HG03025 (cell line): ENCODE results near the gene SCUBE1.

ENCODE experiments used
- ATAC-seq: cut with Tn5 transposase; IDR thresholded peaks from one replicate; pipeline ENCODE4 v1.9.1; 2021; ENCODE audit warnings: mild to moderate bottlenecking, moderate library complexity; ENCODE audit not compliant: unreplicated experiment, low FRiP score

SCUBE1 gene

DNA sequence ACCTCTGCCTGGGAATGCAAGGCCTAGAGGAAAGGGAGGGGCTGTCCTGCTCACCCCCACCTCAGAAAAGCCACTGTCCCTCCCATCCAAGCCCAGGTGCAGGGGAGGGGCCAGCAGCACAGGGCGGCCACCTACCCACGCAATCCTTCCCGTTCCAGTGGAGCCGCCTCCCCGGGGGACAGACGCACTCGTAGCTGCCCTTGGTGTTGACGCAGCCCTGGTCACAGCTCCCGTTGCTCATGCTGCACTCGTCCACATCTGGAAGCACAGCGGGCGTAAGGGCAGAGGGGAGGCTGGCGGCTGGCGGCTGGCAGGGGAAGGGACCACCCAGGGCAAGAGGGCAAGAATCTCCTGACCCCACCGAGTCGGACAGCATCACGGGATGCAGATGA is 115.9 kb downstream of the SCUBE1 start:
- ATAC-seq, result no peak

DNA sequence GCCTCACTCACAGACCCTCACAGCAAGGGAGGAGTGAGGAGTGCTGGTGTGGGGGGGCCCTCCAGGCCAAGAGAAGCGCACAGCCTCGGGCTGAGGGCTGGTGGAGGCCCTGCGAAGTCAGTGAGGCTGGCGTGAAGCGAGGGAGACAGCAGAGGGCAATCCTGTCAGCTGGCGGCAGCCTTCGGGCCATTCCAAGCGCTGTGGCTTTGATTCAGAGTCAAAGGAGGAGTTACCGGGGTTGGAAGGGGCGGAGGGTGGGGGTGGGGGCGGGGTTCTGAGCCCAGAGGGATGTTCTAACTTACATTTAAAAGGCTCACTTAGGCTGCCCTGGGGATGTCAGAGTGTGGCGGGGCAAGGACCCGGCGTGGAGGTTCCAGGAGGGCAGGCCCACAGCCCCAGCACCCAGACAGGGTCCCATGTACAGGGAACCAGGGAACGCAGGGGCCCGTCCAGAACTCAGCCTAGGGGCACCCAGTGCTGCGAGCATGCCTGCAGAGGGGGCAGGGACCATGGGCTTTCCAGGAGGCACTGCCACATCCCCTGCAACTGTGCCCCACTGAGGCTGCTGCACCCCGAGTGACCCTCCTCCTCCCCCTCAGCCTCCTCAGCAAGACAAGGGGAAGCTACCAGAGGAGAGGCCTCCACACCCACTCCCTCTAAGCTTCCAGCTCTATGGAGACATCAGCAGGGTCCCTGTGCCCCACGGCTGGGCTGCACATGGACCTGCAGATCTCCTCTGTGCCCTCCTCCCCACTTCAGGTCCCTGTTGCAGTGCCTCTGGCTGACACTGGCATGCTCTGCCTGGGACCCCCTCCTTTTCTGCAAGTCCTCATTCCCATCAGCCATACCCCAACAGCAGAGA is 116.6 kb downstream of the SCUBE1 start:
- ATAC-seq, result no peak

DNA sequence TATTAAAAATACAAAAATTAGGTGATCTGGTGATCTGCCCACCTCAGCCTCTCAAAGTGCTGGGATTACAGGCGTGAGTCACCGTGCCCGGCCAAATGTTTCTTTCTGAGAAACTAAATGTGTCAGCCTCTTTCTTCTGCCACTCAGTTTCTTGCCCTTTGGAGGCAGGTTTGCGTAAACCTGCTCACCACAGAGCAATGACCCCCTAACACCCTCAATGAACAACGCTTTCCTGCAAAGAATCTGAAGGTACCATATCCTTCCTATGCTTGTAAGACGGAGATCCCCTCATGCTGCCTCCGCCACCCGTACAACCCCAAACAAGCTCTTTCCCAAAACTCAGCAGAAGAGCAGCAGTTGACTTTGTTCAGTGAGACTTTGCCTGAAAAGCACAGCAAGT is 117.6 kb downstream of the SCUBE1 start:
- ATAC-seq, result no peak

DNA sequence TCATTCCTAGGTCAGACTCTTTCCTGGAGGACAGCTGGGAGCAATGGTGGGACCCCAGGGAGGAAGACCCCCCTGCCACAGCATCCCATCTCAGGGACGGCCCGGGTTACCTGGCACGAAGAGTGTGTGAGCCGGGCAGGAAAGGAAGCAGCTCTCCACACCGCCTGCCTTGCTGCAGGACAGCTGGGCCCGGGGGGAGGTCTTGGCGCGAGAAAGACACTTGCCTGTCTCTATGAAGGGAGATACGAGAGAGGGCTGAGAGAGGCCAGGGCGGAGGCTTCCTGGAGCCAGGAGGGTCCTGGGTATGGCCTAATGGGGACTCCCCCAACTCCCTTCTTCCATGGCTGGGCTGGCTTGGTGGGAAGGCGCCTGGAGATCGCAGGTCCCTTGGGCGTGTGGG is 120.2 kb downstream of the SCUBE1 start:
- no peak for ATAC-seq

DNA sequence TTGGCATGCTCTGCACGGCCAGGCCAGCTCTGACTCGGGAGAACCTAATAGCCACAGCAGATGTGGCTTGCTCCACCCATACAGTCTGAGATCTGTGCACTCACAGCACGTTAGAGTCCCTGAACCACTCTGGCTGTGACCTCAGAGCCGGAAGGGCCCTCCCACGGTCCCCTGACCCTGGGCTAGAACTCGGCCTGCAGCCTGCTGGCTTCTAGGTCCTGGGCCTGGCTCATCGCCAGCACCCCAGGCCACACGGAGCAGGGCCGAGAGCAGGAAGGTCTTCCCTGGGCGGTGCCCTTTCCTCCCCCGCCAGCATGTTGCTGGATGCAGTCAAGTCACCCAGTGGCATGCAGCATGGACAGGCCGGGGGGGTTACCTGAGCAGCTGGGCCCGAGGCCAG is 120.9 kb downstream of the SCUBE1 start:
- no peak for ATAC-seq

DNA sequence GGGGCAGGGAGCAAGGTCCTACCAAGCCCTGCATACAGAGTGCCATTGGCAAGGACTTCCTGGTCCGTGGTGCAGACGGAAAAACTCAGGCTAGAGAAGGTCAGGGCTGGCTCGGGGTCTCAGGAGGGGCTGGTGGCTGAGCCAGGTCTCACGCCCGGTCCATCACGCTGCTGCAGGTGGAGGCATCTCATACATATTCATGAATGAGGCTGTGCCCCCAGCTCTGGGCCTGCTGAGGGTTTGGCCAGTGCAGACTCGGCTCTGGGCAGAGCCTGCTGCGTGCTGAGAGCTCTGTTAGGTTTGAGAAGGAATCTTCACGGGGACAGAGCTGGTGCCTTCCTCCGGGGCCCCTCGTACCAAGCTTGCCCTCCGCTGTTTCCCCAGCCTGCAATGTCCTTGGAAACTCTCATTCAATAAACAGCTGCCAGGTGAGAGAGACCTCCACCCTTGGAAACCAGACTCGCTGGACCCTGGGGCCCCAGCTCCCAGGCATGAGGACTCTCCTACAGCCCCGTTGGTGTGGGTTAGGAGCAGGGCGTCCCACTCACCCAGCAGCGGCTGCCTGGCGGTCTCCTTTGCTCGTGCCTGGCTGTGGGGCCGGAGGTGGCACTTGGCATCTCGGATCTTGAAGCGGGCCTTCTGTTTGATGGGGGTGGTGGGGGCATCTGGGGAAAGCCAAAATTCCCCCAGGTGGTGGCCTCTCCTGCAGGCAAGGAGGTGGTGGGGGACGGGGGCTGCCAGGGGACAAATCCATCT is 122.4 kb downstream of the SCUBE1 start:
- no peak for ATAC-seq

DNA sequence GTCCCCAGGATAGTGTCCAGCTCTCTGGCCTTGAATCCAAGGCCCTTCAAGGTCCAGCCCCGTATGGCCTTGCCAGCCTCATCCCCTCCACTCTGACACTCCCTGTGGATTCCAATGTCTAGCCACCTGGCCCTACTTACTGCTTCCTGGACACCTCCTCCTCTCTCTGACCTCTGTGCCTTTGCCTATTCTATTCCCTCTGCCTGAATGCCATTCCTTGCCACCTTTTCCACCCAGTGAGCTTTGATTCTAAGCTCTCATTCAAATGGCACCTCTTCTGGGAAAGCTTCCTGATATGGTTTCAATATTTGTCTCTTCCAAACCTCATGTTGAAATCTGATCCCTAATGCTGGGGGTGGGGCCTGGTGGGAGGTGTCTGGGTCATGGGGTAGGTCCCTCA is 124.4 kb downstream of the SCUBE1 start:
- no peak for ATAC-seq

DNA sequence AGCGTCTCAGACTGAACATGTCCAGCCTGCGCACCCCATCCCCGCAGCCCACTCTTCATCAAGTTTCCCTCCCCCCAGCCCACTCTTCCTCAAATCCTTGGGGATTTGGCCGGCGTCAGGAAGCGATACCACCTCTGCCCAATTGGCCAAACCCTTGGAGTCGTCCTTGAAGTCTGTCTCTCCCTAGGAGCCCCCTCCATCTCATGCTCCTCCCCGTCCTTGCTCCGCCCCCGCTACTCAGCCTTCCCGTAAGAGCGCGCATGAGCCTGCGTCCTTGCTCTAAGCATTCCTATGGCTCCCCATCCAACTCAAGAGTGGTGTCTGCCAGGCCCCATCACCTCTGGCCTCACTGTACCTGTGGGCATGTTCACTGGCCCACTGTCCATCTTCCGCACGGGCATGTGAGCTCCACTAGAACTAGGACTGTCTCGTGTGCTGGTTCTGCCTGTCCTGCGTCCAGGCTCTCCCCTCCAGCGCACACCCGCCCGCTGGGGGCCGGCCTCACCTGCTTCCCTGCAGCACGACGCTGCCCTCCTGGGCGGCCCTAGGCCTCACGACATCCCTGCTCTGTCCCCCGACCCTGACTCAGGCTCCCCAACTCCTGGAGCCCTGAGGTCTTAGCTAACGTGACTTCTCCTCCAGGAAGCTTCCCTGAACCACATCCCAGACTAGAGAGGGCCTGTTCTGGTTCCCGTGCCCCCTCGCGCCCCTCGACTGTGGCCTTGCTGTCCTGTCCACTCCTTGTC is 125.7 kb downstream of the SCUBE1 start:
- no peak for ATAC-seq

DNA sequence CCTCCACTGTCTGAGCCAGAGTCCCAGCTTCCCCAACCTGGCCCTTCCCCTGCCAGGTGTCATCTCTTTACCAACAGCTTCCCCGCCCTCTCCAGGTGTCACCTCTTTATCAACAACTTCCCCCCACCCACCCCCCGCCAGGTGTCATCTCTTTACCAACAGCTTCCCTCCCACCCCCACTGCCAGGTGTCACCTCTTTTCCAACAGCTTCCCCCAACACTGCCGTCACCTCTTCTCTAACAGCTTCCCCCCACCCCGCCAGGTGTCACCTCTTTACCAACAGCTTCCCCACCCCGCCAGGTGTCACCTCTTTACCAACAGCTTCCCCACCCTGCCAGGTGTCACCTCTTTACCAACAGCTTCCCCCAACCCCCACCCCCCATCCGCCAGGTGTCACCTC is 126.4 kb downstream of the SCUBE1 start:
- no peak for ATAC-seq

DNA sequence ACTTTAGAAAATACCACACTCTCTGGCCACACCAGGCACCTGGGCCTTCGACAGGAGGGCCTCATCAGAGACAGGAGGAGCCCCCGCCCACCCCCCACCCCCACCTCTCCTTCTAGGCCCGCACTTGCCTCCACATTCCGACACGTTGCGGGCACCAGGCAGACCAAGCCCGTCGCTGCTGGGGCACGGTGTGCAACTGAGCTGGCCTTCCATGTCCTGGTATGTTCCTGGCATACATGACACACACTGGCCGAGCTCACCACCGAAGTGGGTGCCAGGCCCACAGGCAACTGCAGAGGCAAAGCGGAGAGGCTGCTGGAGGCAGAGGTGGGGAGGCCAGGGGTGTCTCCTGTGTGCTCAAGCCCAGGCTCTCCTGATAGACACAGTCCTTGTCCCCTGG is 129.2 kb downstream of the SCUBE1 start:
- ATAC-seq, result no peak

DNA sequence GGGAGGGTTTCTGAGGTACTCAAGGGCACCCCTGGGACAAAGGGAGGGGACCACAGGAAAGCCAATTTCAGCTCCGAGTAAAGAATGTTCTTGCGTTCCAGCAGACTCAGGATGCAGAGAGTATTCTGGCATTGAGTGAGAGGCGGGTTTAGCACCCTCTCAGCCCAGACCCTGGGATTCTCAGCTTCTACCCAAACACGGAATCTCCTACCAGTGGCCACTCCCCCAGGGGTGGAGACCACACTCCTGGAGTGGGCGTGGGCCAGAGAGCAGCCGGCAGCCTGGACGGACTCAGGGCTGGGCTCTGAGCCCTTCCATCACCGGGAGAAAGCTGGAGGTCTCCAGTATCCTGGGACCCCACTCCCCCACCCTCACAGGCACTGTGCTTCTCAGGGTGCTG is 130.1 kb downstream of the SCUBE1 start:
- no peak for ATAC-seq

DNA sequence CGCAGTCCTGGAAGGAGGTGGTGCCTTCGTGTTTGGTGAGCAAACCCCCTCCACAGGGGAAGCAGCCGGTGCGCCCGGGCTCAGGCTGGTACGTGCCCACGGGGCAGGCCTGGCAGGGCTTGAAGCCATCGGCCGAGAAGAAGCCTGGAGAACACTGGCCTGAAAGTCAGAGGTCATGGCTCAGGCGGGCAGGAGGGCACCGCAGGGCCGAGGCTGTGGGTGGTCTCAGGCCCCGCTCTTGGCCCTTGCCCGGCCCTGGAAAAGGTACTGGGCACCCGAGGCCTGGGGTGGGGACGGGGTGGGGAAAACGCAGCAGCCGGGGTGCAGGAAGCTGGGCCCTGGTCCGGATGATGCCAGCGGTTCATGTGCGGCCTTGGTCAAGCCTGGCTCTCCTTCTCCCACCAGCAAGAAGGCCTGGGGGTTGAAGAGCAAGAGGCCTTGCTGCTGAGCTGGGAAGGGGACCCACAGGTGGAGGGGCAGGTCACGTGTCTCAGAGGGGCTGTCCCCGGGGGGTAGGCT is 130.7 kb downstream of the SCUBE1 start:
- ATAC-seq, result no peak

DNA sequence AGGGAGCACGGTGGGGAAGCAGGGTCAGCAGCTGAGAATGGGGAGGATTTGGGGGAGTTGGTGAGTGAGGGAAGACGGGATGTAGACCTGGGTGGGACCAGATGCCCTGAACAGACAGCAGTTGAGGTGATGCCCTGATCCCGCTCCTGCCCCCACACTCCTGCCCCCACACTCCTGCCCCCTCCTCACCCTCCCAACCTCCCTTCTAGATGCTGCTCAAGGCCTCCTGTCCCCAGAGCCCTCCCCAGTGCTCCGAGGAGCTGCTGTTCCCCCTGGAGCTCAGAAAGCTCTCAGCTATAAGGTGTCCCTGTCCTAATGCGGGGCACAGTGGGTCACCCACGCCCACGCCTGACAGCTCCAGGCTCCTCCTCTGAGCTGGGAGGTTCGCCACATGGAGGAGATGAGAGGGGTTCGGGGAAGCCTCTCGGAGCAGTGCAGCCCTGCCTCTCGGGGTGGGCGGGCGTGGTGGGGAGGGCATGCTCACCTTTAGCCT is 131.2 kb downstream of the SCUBE1 start:
- ATAC-seq, result no peak

DNA sequence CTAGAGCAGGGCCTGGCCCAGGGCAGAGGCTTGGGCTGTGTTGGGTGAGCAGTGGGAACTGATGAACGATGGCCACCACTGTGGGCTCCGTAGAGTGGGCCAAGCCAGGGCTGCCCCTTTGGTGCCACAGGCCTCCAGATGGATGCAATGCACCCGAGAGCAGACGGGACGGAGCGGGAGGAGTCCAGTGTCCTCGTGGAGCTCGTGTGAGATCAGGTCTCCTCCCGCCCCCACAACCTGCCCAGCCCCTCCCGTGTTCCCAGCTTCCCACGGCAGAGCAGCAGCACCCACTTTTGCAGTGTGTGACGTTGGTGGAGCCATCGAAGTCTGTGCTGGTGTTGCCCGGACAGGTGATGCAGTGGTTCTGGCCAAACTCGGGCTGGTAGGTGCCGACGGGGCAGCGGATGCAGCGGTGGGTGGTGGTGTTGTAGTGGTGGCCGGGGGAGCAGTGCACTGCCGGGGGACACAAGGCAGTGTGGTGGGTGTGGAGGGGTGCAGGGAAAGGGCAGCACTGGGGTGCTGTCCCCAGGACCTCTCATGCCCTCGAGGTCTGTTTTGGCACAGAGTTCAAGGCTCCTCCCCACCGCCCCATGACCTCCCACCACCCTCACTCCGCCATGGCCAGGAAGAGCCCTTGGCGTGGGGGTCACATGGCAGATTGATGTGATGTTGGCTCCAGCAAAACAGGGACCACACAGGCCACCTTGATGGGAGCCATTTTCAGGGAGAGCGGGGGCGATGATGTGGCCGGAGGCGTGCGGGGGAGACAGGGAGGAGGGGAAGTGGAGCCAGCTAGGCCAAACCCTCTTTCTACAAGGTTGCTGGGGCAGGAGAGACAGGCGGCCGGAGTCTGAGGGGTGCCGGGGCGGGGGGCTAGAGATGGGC is 132.3 kb downstream of the SCUBE1 start:
- ATAC-seq, result no peak

DNA sequence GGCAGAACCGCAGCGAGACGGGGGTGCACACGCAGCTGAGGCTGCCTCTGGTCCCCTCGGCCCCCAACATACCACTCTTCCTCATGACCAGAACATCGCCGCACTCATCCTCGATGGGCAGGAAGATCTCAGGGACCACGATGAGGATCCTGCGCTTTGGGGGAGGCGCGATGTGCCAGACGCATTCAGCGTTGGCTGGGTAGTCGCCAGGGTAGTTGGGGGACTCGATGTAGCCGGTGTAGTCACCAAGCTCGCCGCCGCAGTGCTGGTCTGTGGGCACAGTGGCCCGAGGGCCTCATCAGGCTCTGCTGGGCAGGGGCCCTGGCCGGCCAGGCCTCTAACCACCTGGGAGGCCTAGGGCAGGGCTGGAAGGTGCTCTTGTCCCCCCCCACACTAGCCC is 133.2 kb downstream of the SCUBE1 start:
- ATAC-seq, result no peak

DNA sequence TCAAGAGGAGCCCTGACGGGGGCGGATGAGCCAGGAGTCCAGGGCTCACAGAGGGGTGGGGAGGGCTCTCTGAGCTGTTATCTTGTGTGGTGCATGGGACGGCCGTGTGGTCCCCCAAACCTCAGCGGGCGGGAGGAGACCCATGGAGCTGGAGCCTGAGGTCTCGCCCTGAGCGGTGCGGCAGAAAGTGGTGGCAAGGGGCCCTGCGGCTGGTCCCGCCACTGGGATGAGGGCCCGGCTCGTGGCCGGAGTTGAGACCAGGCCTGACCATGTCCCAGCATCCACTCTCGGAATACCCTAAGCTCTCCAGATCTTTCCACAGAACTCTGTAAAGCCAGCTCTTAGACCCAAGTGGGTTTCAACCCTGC is 133.7 kb downstream of the SCUBE1 start:
- ATAC-seq, result no peak

DNA sequence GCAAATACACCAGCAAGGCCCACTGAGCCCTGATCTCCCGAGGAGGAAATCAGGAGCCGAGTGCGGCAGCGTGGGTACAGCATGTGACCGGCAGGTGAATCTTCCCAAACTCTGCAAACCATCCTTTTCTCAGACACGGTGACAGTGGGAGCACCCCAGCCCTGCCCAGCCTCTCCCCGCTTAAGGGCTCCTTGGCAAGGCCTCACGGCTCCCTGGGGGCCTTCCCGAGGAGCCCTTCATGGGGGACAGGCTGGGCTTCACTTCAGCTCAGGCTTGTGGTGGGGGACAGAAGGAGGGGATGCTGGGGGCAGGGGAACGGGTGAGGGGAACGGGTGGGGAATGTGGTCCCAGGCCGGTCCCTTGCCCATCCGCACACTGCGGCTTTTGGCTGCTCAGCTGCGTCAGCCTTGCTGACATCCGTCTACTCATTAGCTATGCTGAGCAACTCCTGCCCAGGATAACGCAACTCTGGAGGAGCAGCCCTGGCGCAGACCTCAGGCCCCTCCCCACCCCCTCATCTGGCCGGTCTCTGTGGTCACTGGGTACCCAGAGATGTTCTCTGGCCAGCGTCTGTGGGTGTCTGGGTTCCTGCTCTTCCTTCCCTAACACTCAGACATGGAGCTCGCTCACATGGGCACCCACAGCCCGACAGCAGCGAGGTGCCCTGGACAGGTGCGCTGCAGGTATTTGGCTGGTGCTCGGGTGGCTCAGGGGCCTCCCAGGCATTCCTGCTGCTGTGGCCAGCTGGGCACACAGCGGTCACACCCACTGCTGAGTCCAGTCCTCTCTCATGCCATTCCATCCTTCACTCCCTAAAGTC is 134.3 kb downstream of the SCUBE1 start:
- no peak for ATAC-seq

DNA sequence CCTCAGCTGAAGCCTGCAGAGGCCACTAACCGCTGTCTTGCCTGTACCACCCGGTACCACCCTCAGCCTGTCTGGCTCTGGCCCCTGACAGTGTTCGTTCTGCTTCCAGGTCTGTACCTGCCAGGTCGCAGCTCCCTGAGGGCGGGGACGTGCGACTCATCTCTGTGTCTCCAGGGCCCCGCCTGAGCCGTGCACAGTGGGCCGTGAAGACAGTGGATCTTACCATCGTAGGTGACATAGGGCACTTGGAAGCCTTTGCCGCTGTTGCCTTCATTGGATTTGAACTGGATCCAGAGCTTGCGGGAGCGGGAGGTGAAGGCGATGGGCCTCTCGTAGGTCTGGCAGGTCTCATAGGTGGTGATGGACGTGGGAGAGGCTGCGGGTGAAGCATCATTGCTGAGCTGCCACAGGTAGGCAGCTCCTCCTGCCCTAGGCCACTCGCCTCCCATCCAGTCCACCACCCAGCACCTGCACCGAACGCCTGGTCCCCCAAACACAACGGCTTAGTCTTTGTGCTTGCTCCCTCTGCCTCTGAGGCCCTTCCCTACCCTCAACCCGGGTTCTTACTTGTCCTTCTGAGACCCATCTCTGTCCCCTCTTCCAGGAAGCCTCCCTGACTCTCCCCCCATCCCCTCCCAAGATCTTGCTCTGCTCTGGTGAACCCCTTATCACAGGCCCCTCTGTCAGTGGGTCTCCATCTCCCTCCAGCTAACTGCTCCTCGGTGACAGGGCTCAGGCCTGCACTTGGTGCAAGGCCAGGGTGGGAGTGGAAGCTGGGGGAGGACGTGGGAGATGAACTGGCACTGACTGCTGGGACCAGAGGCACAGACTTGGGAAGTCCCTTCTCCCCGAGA is 135.1 kb downstream of the SCUBE1 start:
- no peak for ATAC-seq
